MM.1S (cell line): ENCODE data around the gene OR10G7.

ENCODE experiments used
- DNase-seq: peaks from one replicate; pipeline ENCODE4 v3.0.0-alpha.2; 2015
- H2AFZ ChIP-seq: fragments of 300-600 bp; sonication (generic); 2 replicates; pipeline ENCODE4 v1.6.0; 2016; ENCODE audit warnings: antibody characterized with exemption, low read length
- H3F3A ChIP-seq: fragments of 300-600 bp; sonication (generic); 2 replicates; pipeline ENCODE4 v1.6.1; 2016; ENCODE audit warnings: mild to moderate bottlenecking, antibody characterized with exemption, low read length, moderate library complexity, mixed read lengths; ENCODE audit not compliant: insufficient read depth
- H3K27ac ChIP-seq: fragments of 300-600 bp; sonication (generic); 2 replicates; pipeline ENCODE4 v1.5.1; 2016; ENCODE audit warnings: mild to moderate bottlenecking, low read length
- H3K27me3 ChIP-seq: fragments of 300-600 bp; sonication (generic); replicated peaks from 2 replicates; pipeline ENCODE4 v1.6.0; 2016; ENCODE audit warnings: low read length; ENCODE audit not compliant: insufficient read depth
- H3K36me3 ChIP-seq: fragments of 300-600 bp; sonication (generic); replicated peaks from 2 replicates; pipeline ENCODE4 v1.6.1; 2016; ENCODE audit warnings: mild to moderate bottlenecking, low read length, mixed read lengths; ENCODE audit not compliant: insufficient read depth
- H3K4me1 ChIP-seq: fragments of 300-600 bp; sonication (generic); 2 replicates; pipeline ENCODE4 v1.6.1; 2016; ENCODE audit warnings: low read length, mixed read lengths
- H3K4me2 ChIP-seq: fragments of 300-600 bp; sonication (generic); 2 replicates; pipeline ENCODE4 v1.6.0; 2016; ENCODE audit warnings: low read depth, low read length
- H3K4me3 ChIP-seq: fragments of 300-600 bp; sonication (generic); 2 replicates; pipeline ENCODE4 v1.5.1; 2016; ENCODE audit warnings: low read length, mixed read lengths
- H3K79me2 ChIP-seq: fragments of 300-600 bp; sonication (generic); 2 replicates; pipeline ENCODE4 v1.6.1; 2016; ENCODE audit warnings: mixed run types, low read length, mixed read lengths
- H3K9ac ChIP-seq: fragments of 300-600 bp; sonication (generic); 2 replicates; pipeline ENCODE4 v1.6.1; 2016; ENCODE audit warnings: low read length, mixed read lengths
- H3K9me2 ChIP-seq: fragments of 300-600 bp; sonication (generic); replicated peaks from 2 replicates; pipeline ENCODE4 v1.6.1; 2016; ENCODE audit warnings: mild to moderate bottlenecking, low read length, mixed read lengths; ENCODE audit not compliant: insufficient read depth
- H3K9me3 ChIP-seq: fragments of 300-600 bp; sonication (generic); replicated peaks from 2 replicates; pipeline ENCODE4 v1.6.1; 2016; ENCODE audit warnings: mild to moderate bottlenecking, low read length, mixed read lengths; ENCODE audit not compliant: insufficient read depth
- H4K20me1 ChIP-seq: fragments of 300-600 bp; sonication (generic); 2 replicates; pipeline ENCODE4 v1.6.1; 2016; ENCODE audit warnings: mild to moderate bottlenecking, low read length, moderate library complexity, mixed read lengths; ENCODE audit not compliant: insufficient read depth
- EZH2 ChIP-seq: fragments of 300-600 bp; sonication (generic); optimal IDR thresholded peaks from 2 replicates; pipeline ENCODE3; 2017; ENCODE audit warnings: low read depth, mild to moderate bottlenecking, antibody characterized with exemption, low read length, mixed read lengths
- EZH2phosphoT487 ChIP-seq: fragments of 300-600 bp; sonication (generic); IDR thresholded peaks from 2 replicates; pipeline ENCODE4 v1.6.1; 2018; ENCODE audit warnings: antibody characterized with exemption, low read length
- TF ChIP-seq, protein P1 (sequence below): fragments of 300-600 bp; sonication (generic); IDR thresholded peaks from 2 replicates; pipeline ENCODE4 v1.5.1; 2016; ENCODE audit warnings: antibody characterized with exemption, low read length, mixed read lengths

OR10G7 gene

DNA sequence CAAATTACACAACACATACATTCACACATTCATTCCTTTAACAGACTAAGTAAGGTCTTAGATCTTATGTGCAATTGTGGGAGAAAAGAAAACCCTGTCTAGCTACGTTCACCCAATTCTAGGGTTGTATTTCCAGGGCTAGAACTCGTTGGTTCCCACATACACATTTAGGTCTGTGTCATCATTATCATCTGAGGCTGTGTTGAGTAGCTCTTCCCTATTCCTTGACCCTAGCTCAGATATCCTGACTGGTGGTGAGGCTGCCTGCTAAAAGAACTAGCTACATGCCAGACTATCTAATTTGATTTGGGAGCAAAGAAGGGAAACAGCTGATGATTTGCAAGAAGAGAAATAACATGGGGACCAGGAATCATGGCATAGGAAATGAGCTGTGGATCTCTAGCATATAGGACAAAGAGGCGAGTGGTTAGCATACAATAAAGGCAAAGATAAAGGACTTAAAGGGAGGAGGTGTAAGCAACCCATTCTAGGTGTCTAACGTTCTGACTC lies 27.5 kb upstream of the OR10G7 start:
- Histone ChIP-seq H4K20me1 (no peaks in the 10 kb centered on the region), H3K36me3 (no peaks in the 10 kb centered on the region), H3K4me3 (no peak overlapping the region), H3F3A (no peaks in the 10 kb centered on the region), H3K9ac (no peak overlapping the region), H3K27ac (no peak overlapping the region), H3K4me2 (no peak overlapping the region), H3K9me2 (no peaks in the 10 kb centered on the region), H2AFZ (no peak overlapping the region), H3K4me1 (0 out of 2 replicates have a peak, but pooled peaks cover 3% of the 10 kb centered on the region), H3K27me3 (no peaks in the 10 kb centered on the region), H3K79me2 (no peaks in the 10 kb centered on the region), H3K9me3 (no peaks in the 10 kb centered on the region)
- TF ChIP-seq EZH2phosphoT487 (no peak), EZH2 (no peak)
- TF ChIP-seq, protein P1, sequence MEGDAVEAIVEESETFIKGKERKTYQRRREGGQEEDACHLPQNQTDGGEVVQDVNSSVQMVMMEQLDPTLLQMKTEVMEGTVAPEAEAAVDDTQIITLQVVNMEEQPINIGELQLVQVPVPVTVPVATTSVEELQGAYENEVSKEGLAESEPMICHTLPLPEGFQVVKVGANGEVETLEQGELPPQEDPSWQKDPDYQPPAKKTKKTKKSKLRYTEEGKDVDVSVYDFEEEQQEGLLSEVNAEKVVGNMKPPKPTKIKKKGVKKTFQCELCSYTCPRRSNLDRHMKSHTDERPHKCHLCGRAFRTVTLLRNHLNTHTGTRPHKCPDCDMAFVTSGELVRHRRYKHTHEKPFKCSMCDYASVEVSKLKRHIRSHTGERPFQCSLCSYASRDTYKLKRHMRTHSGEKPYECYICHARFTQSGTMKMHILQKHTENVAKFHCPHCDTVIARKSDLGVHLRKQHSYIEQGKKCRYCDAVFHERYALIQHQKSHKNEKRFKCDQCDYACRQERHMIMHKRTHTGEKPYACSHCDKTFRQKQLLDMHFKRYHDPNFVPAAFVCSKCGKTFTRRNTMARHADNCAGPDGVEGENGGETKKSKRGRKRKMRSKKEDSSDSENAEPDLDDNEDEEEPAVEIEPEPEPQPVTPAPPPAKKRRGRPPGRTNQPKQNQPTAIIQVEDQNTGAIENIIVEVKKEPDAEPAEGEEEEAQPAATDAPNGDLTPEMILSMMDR = no peak
- DNase-seq = no peak

- Histone ChIP-seq H3K27ac (no peak overlapping the region), H2AFZ (no peak overlapping the region), H3K27me3 (no peaks in the 10 kb centered on the region), H4K20me1 (no peaks in the 10 kb centered on the region), H3K4me3 (no peak overlapping the region), H3K36me3 (no peaks in the 10 kb centered on the region), H3K79me2 (no peaks in the 10 kb centered on the region), H3K9me3 (no peaks in the 10 kb centered on the region), H3K9me2 (no peaks in the 10 kb centered on the region), H3K4me2 (no peak overlapping the region), H3F3A (no peaks in the 10 kb centered on the region), H3K9ac (no peak overlapping the region), H3K4me1 (no peaks in the 10 kb centered on the region)
- no peak for TF ChIP-seq EZH2phosphoT487
- TF ChIP-seq, protein P1 = no peak
- no peak for TF ChIP-seq EZH2
- no peak for DNase-seq
Measured at GRCh38 chr11:124052966-124053365, 11.8 kb upstream of the OR10G7 start.

GRCh38 chr11:124050748-124051147 lies 9.6 kb upstream of the OR10G7 start:
- Histone ChIP-seq H3K36me3 (no peaks in the 10 kb centered on the region), H2AFZ (no peak overlapping the region), H3K27me3 (no peaks in the 10 kb centered on the region), H3K79me2 (no peaks in the 10 kb centered on the region), H3K9ac (no peak overlapping the region), H3K27ac (no peak overlapping the region), H3K9me3 (no peaks in the 10 kb centered on the region), H3K4me3 (no peak overlapping the region), H3K9me2 (no peaks in the 10 kb centered on the region), H4K20me1 (no peaks in the 10 kb centered on the region), H3K4me2 (no peak overlapping the region), H3F3A (no peaks in the 10 kb centered on the region), H3K4me1 (no peaks in the 10 kb centered on the region)
- TF ChIP-seq, protein P1 = no peak
- no peak for TF ChIP-seq EZH2
- TF ChIP-seq EZH2phosphoT487 = no peak
- no peak for DNase-seq
